HEK293 (cell line): ENCODE measurements around the gene THSD7A.

Experiments used
- CTCF ChIA-PET: fragments of 350-600 bp; formaldehyde crosslinking; extraction: SDS; loops from one replicate; lab custom pipeline; 2021; ENCODE audit warnings: antibody characterized with exemption; lab: Yijun Ruan, JAX
- POLR2A ChIA-PET: fragments of 300-600 bp; formaldehyde crosslinking; extraction: SDS; loops from one replicate; lab custom pipeline; 2020; ENCODE audit warnings: antibody characterized with exemption, inconsistent platforms; lab: Yijun Ruan, JAX
- H3K27ac ChIP-seq: fragments of 200-500 bp; sonication (Bioruptor generic); 2 replicates; pipeline ENCODE4 v1.5.1; 2014; ENCODE audit warnings: low read depth, low read length, control low read depth, inconsistent platforms; ENCODE audit errors: extremely low read depth
- H3K36me3 ChIP-seq, 2 experiments: fragments of 200-500 bp in 1 of 2; sonication (Bioruptor generic) in 1 of 2; 1 replicate in 1 of 2; 2 replicates in 1 of 2; pipeline ENCODE4 v1.5.1; 2014 to 2017; ENCODE audit warnings: inconsistent platforms in 2 of 2, low read length in 2 of 2; ENCODE audit not compliant: control insufficient read depth in 2 of 2, insufficient read depth in 1 of 2
- H3K4me1 ChIP-seq: fragments of 200-500 bp; sonication (Bioruptor generic); 2 replicates; pipeline ENCODE4 v1.5.1; 2014; ENCODE audit warnings: mild to moderate bottlenecking, low read length, inconsistent platforms; ENCODE audit not compliant: control insufficient read depth, insufficient read depth
- H3K4me3 ChIP-seq: 2 replicates; pipeline ENCODE4 v1.5.1; 2011; ENCODE audit warnings: low read depth, mild to moderate bottlenecking, control low read depth, low read length, moderate library complexity
- H3K9me3 ChIP-seq: fragments of 200-500 bp; sonication (Bioruptor generic); 2 replicates; pipeline ENCODE4 v1.5.1; 2014; ENCODE audit warnings: low read depth, low read length, inconsistent platforms; ENCODE audit not compliant: control insufficient read depth, insufficient read depth
- KLF16 ChIP-seq: fragments of 450-650 bp; formaldehyde crosslinking; IDR thresholded peaks from 2 replicates; pipeline ENCODE4 v1.5.1; 2017; ENCODE audit warnings: missing biosample characterization, missing genetic modification characterization
- KLF8 ChIP-seq: fragments of 450-650 bp; formaldehyde crosslinking; IDR thresholded peaks from 2 replicates; pipeline ENCODE4 v1.5.1; 2016; ENCODE audit warnings: missing biosample characterization, missing genetic modification characterization
- REST ChIP-seq: fragments of 450-650 bp; formaldehyde crosslinking; IDR thresholded peaks from 2 replicates; pipeline ENCODE4 v1.5.1; 2016; ENCODE audit warnings: missing biosample characterization, missing genetic modification characterization
- SETDB1 ChIP-seq: IDR thresholded peaks from one replicate; pipeline ENCODE4 v1.6.1; 2017; ENCODE audit warnings: mild to moderate bottlenecking, low read length, moderate library complexity, mixed read lengths; ENCODE audit not compliant: insufficient read length
- ZFP69B ChIP-seq: fragments of 450-650 bp; formaldehyde crosslinking; IDR thresholded peaks from 2 replicates; pipeline ENCODE4 v1.5.1; 2016; ENCODE audit warnings: missing biosample characterization, missing genetic modification characterization
- ZNF10 ChIP-seq: fragments of 450-650 bp; formaldehyde crosslinking; IDR thresholded peaks from 2 replicates; pipeline ENCODE4 v1.5.1; 2017; ENCODE audit warnings: missing biosample characterization, missing genetic modification characterization
- ZNF132 ChIP-seq: fragments of 450-650 bp; formaldehyde crosslinking; IDR thresholded peaks from 2 replicates; pipeline ENCODE4 v1.5.1; 2017; ENCODE audit warnings: missing biosample characterization, missing genetic modification characterization, borderline replicate concordance
- ZNF19 ChIP-seq: fragments of 450-650 bp; formaldehyde crosslinking; IDR thresholded peaks from 2 replicates; pipeline ENCODE4; 2016; ENCODE audit warnings: missing biosample characterization, missing genetic modification characterization, low read depth
- ZNF324 ChIP-seq: fragments of 450-650 bp; formaldehyde crosslinking; IDR thresholded peaks from 2 replicates; pipeline ENCODE4 v1.5.1; 2016; ENCODE audit warnings: missing biosample characterization, missing genetic modification characterization
- ZNF335 ChIP-seq: fragments of 450-650 bp; formaldehyde crosslinking; conservative IDR thresholded peaks from 2 replicates; pipeline ENCODE4 v1.5.1; 2016; ENCODE audit warnings: missing biosample characterization, missing genetic modification characterization
- ZNF670 ChIP-seq: fragments of 450-650 bp; formaldehyde crosslinking; IDR thresholded peaks from 2 replicates; pipeline ENCODE4 v1.5.1; 2016; ENCODE audit warnings: missing biosample characterization, missing genetic modification characterization, low read depth
- ZNF692 ChIP-seq: fragments of 450-650 bp; formaldehyde crosslinking; IDR thresholded peaks from 2 replicates; pipeline ENCODE4 v1.5.1; 2016; ENCODE audit warnings: missing biosample characterization, missing genetic modification characterization
- ZNF792 ChIP-seq: fragments of 450-650 bp; formaldehyde crosslinking; IDR thresholded peaks from 2 replicates; pipeline ENCODE4 v1.5.1; 2016; ENCODE audit warnings: missing biosample characterization, missing genetic modification characterization
- ZSCAN30 ChIP-seq: fragments of 450-650 bp; IDR thresholded peaks from 2 replicates; pipeline ENCODE4 v1.5.1; 2018; ENCODE audit warnings: missing biosample characterization, mild to moderate bottlenecking, missing genetic modification characterization, moderate library complexity
- TF ChIP-seq, protein P1 (sequence below): fragments of 450-650 bp; formaldehyde crosslinking; conservative IDR thresholded peaks from 2 replicates; pipeline ENCODE4 v1.5.1; 2016; ENCODE audit warnings: low read depth, missing biosample characterization, missing genetic modification characterization
- TF ChIP-seq, protein P2 (sequence below): fragments of 450-650 bp; formaldehyde crosslinking; IDR thresholded peaks from 2 replicates; pipeline ENCODE4 v1.5.1; 2016; ENCODE audit warnings: missing biosample characterization, missing genetic modification characterization
- TF ChIP-seq, protein P3 (sequence below): fragments of 450-650 bp; formaldehyde crosslinking; IDR thresholded peaks from 2 replicates; pipeline ENCODE4 v1.5.1; 2017; ENCODE audit warnings: missing biosample characterization, missing genetic modification characterization

The THSD7A gene

GRCh38 chr7:11776039-11776438 lies 56.0 kb downstream of the THSD7A start:
- H3K4me3 ChIP-seq: no peak overlapping the region

DNA sequence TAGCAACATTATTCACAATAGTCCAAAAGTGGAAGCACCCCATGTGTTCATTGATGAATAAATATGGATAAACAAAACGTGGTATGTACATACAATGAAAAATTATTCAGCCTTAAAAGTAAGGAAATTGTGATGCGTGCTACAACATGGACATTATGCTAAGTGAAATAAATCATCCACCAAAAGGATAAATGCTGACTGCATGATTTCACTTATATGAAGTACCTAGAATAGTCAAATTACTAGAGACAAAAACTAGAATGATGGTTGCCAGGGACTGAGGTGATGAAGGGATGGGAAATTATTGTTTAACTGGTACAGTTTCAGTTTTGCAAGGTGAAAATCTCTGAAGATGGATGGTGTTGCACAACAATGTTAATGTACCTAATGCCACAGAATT lies 56.6 kb downstream of the THSD7A start:
- POLR2A ChIA-PET: no interaction called here
- H3K4me3 ChIP-seq: no peak overlapping the region
- H3K27ac ChIP-seq: no peak overlapping the region
- no peaks in the 10 kb centered on the region for H3K9me3 ChIP-seq
- H3K4me1 ChIP-seq: no peaks in the 10 kb centered on the region
- CTCF ChIA-PET: no interaction called here
- H3K36me3 ChIP-seq: no peaks in the 10 kb centered on the region
- TF ChIP-seq ZNF692 (no peak), ZSCAN30 (no peak), ZNF132 (no peak), ZNF324 (tag by site-specific recombination) (no peak), ZFP69B (no peak), SETDB1 (no peak), ZNF335 (no peak), KLF8 (tag by site-specific recombination) (no peak), KLF16 (tag by site-specific recombination) (no peak), ZNF792 (tag by site-specific recombination) (no peak)
- TF ChIP-seq, protein P1, sequence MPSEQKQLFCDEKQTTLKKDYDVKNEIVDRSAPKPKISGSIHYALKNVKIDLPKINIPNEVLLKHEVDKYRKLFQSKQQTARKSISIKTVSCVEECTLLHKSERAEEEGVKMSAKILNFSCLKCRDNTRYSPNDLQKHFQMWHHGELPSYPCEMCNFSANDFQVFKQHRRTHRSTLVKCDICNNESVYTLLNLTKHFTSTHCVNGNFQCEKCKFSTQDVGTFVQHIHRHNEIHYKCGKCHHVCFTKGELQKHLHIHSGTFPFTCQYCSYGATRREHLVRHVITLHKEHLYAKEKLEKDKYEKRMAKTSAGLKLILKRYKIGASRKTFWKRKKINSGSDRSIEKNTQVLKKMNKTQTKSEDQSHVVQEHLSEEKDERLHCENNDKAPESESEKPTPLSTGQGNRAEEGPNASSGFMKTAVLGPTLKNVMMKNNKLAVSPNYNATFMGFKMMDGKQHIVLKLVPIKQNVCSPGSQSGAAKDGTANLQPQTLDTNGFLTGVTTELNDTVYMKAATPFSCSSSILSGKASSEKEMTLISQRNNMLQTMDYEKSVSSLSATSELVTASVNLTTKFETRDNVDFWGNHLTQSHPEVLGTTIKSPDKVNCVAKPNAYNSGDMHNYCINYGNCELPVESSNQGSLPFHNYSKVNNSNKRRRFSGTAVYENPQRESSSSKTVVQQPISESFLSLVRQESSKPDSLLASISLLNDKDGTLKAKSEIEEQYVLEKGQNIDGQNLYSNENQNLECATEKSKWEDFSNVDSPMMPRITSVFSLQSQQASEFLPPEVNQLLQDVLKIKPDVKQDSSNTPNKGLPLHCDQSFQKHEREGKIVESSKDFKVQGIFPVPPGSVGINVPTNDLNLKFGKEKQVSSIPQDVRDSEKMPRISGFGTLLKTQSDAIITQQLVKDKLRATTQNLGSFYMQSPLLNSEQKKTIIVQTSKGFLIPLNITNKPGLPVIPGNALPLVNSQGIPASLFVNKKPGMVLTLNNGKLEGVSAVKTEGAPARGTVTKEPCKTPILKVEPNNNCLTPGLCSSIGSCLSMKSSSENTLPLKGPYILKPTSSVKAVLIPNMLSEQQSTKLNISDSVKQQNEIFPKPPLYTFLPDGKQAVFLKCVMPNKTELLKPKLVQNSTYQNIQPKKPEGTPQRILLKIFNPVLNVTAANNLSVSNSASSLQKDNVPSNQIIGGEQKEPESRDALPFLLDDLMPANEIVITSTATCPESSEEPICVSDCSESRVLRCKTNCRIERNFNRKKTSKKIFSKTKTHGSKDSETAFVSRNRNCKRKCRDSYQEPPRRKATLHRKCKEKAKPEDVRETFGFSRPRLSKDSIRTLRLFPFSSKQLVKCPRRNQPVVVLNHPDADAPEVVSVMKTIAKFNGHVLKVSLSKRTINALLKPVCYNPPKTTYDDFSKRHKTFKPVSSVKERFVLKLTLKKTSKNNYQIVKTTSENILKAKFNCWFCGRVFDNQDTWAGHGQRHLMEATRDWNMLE (tag by site-specific recombination): no peak
- TF ChIP-seq, protein P2, sequence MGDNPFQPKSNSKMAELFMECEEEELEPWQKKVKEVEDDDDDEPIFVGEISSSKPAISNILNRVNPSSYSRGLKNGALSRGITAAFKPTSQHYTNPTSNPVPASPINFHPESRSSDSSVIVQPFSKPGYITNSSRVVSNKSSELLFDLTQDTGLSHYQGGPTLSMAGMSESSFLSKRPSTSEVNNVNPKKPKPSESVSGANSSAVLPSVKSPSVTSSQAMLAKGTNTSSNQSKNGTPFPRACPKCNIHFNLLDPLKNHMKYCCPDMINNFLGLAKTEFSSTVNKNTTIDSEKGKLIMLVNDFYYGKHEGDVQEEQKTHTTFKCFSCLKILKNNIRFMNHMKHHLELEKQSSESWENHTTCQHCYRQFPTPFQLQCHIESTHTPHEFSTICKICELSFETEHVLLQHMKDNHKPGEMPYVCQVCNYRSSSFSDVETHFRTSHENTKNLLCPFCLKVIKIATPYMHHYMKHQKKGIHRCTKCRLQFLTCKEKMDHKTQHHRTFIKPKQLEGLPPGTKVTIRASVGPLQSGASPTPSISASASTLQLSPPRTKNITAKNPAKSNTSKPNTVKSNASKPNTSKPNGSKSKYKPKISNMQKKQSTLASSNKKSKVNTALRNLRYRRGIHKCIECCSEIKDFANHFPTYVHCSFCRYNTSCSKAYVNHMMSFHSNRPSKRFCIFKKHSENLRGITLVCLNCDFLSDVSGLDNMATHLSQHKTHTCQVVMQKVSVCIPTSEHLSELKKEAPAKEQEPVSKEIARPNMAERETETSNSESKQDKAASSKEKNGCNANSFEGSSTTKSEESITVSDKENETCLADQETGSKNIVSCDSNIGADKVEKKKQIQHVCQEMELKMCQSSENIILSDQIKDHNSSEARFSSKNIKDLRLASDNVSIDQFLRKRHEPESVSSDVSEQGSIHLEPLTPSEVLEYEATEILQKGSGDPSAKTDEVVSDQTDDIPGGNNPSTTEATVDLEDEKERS (tag by site-specific recombination): no peak
- TF ChIP-seq, protein P3, sequence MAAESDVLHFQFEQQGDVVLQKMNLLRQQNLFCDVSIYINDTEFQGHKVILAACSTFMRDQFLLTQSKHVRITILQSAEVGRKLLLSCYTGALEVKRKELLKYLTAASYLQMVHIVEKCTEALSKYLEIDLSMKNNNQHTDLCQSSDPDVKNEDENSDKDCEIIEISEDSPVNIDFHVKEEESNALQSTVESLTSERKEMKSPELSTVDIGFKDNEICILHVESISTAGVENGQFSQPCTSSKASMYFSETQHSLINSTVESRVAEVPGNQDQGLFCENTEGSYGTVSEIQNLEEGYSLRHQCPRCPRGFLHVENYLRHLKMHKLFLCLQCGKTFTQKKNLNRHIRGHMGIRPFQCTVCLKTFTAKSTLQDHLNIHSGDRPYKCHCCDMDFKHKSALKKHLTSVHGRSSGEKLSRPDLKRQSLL (tag by site-specific recombination): no peak

More at GRCh38 chr7:11776039-11776438, 56.0 kb downstream of the THSD7A start:
- TF ChIP-seq ZNF19 (tag by site-specific recombination) (no peak), REST (tag by site-specific recombination) (no peak), ZNF670 (tag by site-specific recombination) (no peak), ZNF10 (tag by site-specific recombination) (no peak)
- Histone ChIP-seq H3K36me3 (no peaks in the 10 kb centered on the region), H3K27ac (no peak overlapping the region), H3K4me1 (no peaks in the 10 kb centered on the region), H3K9me3 (no peaks in the 10 kb centered on the region)
- ChIA-PET CTCF (no interaction called here), POLR2A (no interaction called here)
